Small intestine (tissue), 16 donors: ENCODE data around the gene MTRF1L. TPM values are rescaled to one million over a fixed set of nuclear protein-coding genes. Genes with fewer than 3 reads are reported as not detected.

ENCODE experiments used
- DNase-seq, 2 donors: peaks; one replicate each; pipeline versions ENCODE4 v3.0.0 to v3.0.0-alpha.2; 2013
- FAIRE-seq: peaks from 2 replicates; lab custom pipeline; 2012; peaks lifted over from hg19 to GRCh38; lab: Jason Lieb, UNC
- H3K27ac ChIP-seq, 3 donors: one replicate each; pipeline ENCODE4 v1.5.1; 2013; ENCODE audit warnings: low read length in 2 of 3, mild to moderate bottlenecking in 2 of 3, control low read depth in 1 of 3, inconsistent platforms in 1 of 3, low read depth in 1 of 3, moderate library complexity in 1 of 3
- H3K27me3 ChIP-seq, 3 donors: one replicate each; pipeline ENCODE4 v1.6.1; 2013; ENCODE audit warnings: low read length in 3 of 3, inconsistent platforms in 1 of 3; ENCODE audit not compliant: control insufficient read depth in 3 of 3, insufficient read depth in 3 of 3
- H3K36me3 ChIP-seq, 3 donors: one replicate each; pipeline ENCODE4 v1.6.1; 2013; ENCODE audit warnings: low read length in 3 of 3, inconsistent platforms in 1 of 3, low read depth in 1 of 3, mild to moderate bottlenecking in 1 of 3, moderate library complexity in 1 of 3; ENCODE audit not compliant: control insufficient read depth in 3 of 3, insufficient read depth in 2 of 3
- H3K4me1 ChIP-seq, 3 donors: one replicate each; pipeline ENCODE4 v1.6.1; 2013; ENCODE audit warnings: low read length in 2 of 3, inconsistent platforms in 1 of 3, low read depth in 1 of 3, mild to moderate bottlenecking in 1 of 3, moderate library complexity in 1 of 3; ENCODE audit not compliant: control insufficient read depth in 3 of 3, insufficient read depth in 2 of 3
- H3K4me3 ChIP-seq, 3 donors: one replicate each; pipeline ENCODE4 v1.5.1; 2013; ENCODE audit warnings: low read length in 3 of 3, control low read depth in 1 of 3, inconsistent platforms in 1 of 3, low read depth in 1 of 3, mild to moderate bottlenecking in 1 of 3, moderate library complexity in 1 of 3
- H3K9me3 ChIP-seq, 2 donors: one replicate each; pipeline ENCODE4 v1.6.1; 2013; ENCODE audit warnings: low read depth in 1 of 2, low read length in 1 of 2; ENCODE audit not compliant: control insufficient read depth in 2 of 2, insufficient read depth in 1 of 2
- WGBS, 3 donors: extraction: QIAGEN DNeasy Blood & Tissue Kit; methylation state at CpG; one replicate each; pipeline ENCODE4 v1.1.7; 2013; 5-methylcytosine and 5-hydroxymethylcytosine counted together
- long read RNA-seq, 10 donors: transcript quantifications; one replicate each; lab custom pipeline, GENCODE V29; 2026
- polyA plus RNA-seq, 4 donors: library from polyadenylated mRNA; stranded (reverse) in 3 of 4; unstranded in 1 of 4; fragments of 200-250 nt in 3 of 4; fragments of 120-200 nt in 1 of 4; gene quantifications; one replicate each; pipeline versions ENCODE4 v1.2.1 to v1.2.3, GENCODE V29; 2013
- donor health status: healthy with polysubstance abuse.
- donor health status: control.
- donor health status: control.
- donor health status: Bipolar disorder and iron deficiency.
- donor health status: healthy.

Gene MTRF1L
- 10 to 100 TPM in 3 of 4 donors, 1 to 10 TPM in 1; 9.9 to 18.6 (median 14.9) TPM for polyA plus RNA-seq
- long read RNA-seq, donor 1, partial matches to known transcripts, result 0 of 10 reads
- long read RNA-seq, donor 1, other reads (novel, unspliced or antisense), result 0 of 10 reads
- long read RNA-seq, donor 2, partial matches to known transcripts, result 0 of 2 reads
- long read RNA-seq, donor 2, other reads (novel, unspliced or antisense), result 0 of 2 reads
- long read RNA-seq, donor 3, transcript MTRF1L-209 (2 exons, 447 nt), result major isoform, 6 of 7 reads
- long read RNA-seq, donor 3, partial matches to known transcripts, result 0 of 7 reads
- long read RNA-seq, donor 3, other reads (novel, unspliced or antisense), result 0 of 7 reads
- long read RNA-seq, donor 4, partial matches to known transcripts, result 0 of 1 reads
- long read RNA-seq, donor 4, other reads (novel, unspliced or antisense), result 0 of 1 reads
- long read RNA-seq, donor 5, partial matches to known transcripts, result 0 of 5 reads
- long read RNA-seq, donor 5, other reads (novel, unspliced or antisense), result 0 of 5 reads
- long read RNA-seq, donor 6, partial matches to known transcripts, result 0 of 3 reads
- long read RNA-seq, donor 6, other reads (novel, unspliced or antisense), result 0 of 3 reads
- long read RNA-seq, donor 7, partial matches to known transcripts, result 0 of 13 reads
- long read RNA-seq, donor 7, other reads (novel, unspliced or antisense), result 0 of 13 reads
- long read RNA-seq, donor 8, partial matches to known transcripts, result 0 of 1 reads
- long read RNA-seq, donor 8, other reads (novel, unspliced or antisense), result 0 of 1 reads
- long read RNA-seq, donor 9, partial matches to known transcripts, result 0 of 1 reads
- long read RNA-seq, donor 9, other reads (novel, unspliced or antisense), result 0 of 1 reads
- long read RNA-seq, donor 10, partial matches to known transcripts, result 0 of 7 reads
- long read RNA-seq, donor 10, other reads (novel, unspliced or antisense), result 0 of 7 reads

GRCh38 chr6:153002613-153003365, at the start of gene MTRF1L:
Gene MTRF1L (minus strand): TSS chr6:153002709. CDS start chr6:153002685, 24 bp downstream.
- H3K36me3 ChIP-seq, result no peaks in the 10 kb centered on the region
- DNase-seq (peak; percentile 96 to 97), FAIRE-seq (no peak)
- peaks cover 2 to 7% (median 6%) of the 10 kb centered on the region in 3 donors for H3K4me1 ChIP-seq
- H3K9me3 ChIP-seq, result no peaks in the 10 kb centered on the region
- H3K4me3 ChIP-seq, result peak within 1 kb of the TSS; percentile 80 to 93 (median 88)
- no peaks in the 10 kb centered on the region for H3K27me3 ChIP-seq
- peak within 1 kb of the TSS; percentile 52 to 90 (median 90) for H3K27ac ChIP-seq
- 0% methylated on average over 51 to 52 of the region's 52 CpGs for WGBS, 3 donors

- Histone ChIP-seq H3K9me3 (peaks cover 0 to 1% of the 10 kb centered on the region in 2 donors), H3K4me1 (no peaks in the 10 kb centered on the region), H3K27ac (no peak overlapping the region), H3K4me3 (no peak overlapping the region), H3K36me3 (no peaks in the 10 kb centered on the region), H3K27me3 (no peaks in the 10 kb centered on the region)
- no peak for DNase-seq
- FAIRE-seq, result no peak
These were observed 49.3 kb upstream of the MTRF1L start for GRCh38 chr6:153051801-153052200.

- Histone ChIP-seq H3K27ac (no peak overlapping the region), H3K4me3 (no peak overlapping the region), H3K27me3 (no peaks in the 10 kb centered on the region), H3K9me3 (peaks cover 0 to 1% of the 10 kb centered on the region in 2 donors), H3K36me3 (no peaks in the 10 kb centered on the region), H3K4me1 (no peaks in the 10 kb centered on the region)
- FAIRE-seq, result no peak
- 83 to 96% (median 90%) methylated on average over 3 of the region's 3 CpGs for WGBS, 3 donors
- DNase-seq, result no peak
These were observed 46.1 kb upstream of the MTRF1L start for GRCh38 chr6:153048631-153049030.

- H3K4me3 ChIP-seq, result no peak overlapping the region
- DNase-seq, result no peak
- no peaks in the 10 kb centered on the region for H3K27me3 ChIP-seq
- H3K9me3 ChIP-seq, result no peaks in the 10 kb centered on the region
- H3K4me1 ChIP-seq, result no peaks in the 10 kb centered on the region
- H3K36me3 ChIP-seq, result no peaks in the 10 kb centered on the region
- WGBS, 3 donors, result 81 to 93% (median 90%) methylated on average over 2 of the region's 2 CpGs
- FAIRE-seq, result no peak
- no peak overlapping the region for H3K27ac ChIP-seq
These were observed 44.9 kb upstream of the MTRF1L start for GRCh38 chr6:153047386-153047785.

GRCh38 chr6:153045271-153045670, 42.8 kb upstream of the MTRF1L start:
- Histone ChIP-seq H3K4me3 (no peak overlapping the region), H3K9me3 (no peaks in the 10 kb centered on the region), H3K27me3 (no peaks in the 10 kb centered on the region), H3K4me1 (no peaks in the 10 kb centered on the region), H3K27ac (no peak overlapping the region), H3K36me3 (no peaks in the 10 kb centered on the region)
- no peak for FAIRE-seq
- DNase-seq, result no peak

- H3K36me3 ChIP-seq, result no peaks in the 10 kb centered on the region
- H3K9me3 ChIP-seq, result no peaks in the 10 kb centered on the region
- no peaks in the 10 kb centered on the region for H3K27me3 ChIP-seq
- WGBS, 3 donors, result 39 to 62% (median 47%) methylated on average over 4 of the region's 4 CpGs
- no peak for DNase-seq
- no peak for FAIRE-seq
- no peak overlapping the region for H3K4me3 ChIP-seq
- no peak overlapping the region for H3K27ac ChIP-seq
- H3K4me1 ChIP-seq, result no peaks in the 10 kb centered on the region
These were observed 41.8 kb upstream of the MTRF1L start for GRCh38 chr6:153044295-153044694.

GRCh38 chr6:153043719-153044118, 41.2 kb upstream of the MTRF1L start:
- DNase-seq, result peak in 1 of 2 donors; percentile 20
- H3K27ac ChIP-seq, result no peak overlapping the region

More at GRCh38 chr6:153043719-153044118, 41.2 kb upstream of the MTRF1L start:
- FAIRE-seq, result no peak
- WGBS, 3 donors, result 35 to 69% (median 60%) methylated on average over 3 of the region's 3 CpGs
- H3K4me3 ChIP-seq, result no peak overlapping the region
- H3K9me3 ChIP-seq, result no peaks in the 10 kb centered on the region
- no peaks in the 10 kb centered on the region for H3K4me1 ChIP-seq
- no peaks in the 10 kb centered on the region for H3K27me3 ChIP-seq
- no peaks in the 10 kb centered on the region for H3K36me3 ChIP-seq
